Activated CD4-positive, alpha-beta memory T cell treated with anti-CD3 and anti-CD28 coated beads for 36 hours (primary cell): ENCODE measurements around the gene UBA6. TPM values are rescaled to one million over a fixed set of nuclear protein-coding genes. Genes with fewer than 3 reads are reported as not detected.

Experiments used
- CTCF ChIA-PET: fragments of 350-600 bp; sonication (Branson Sonifier 250); formaldehyde crosslinking; loops from one replicate; lab custom pipeline; 2021; ENCODE audit warnings: antibody characterized with exemption, inconsistent platforms; lab: Charles Lee
- POLR2A ChIA-PET: fragments of 350-600 bp; sonication (Branson Sonifier 250); formaldehyde crosslinking; loops from one replicate; lab custom pipeline; 2021; ENCODE audit warnings: antibody characterized with exemption; lab: Charles Lee
- DNase-seq: peaks from one replicate; pipeline ENCODE4 v3.0.0-alpha.2; 2020
- H3K27ac Mint-ChIP-seq: one replicate; pipeline ENCODE4 v1.8.0; 2021; ENCODE audit warnings: mixed read lengths
- H3K27me3 Mint-ChIP-seq: one replicate; pipeline ENCODE4 v1.8.0; 2021; ENCODE audit warnings: mixed read lengths
- H3K36me3 Mint-ChIP-seq: one replicate; pipeline ENCODE4 v1.8.0; 2021; ENCODE audit warnings: mixed read lengths
- H3K4me1 Mint-ChIP-seq: one replicate; pipeline ENCODE4 v1.8.0; 2021; ENCODE audit warnings: low read depth, mixed read lengths
- H3K4me3 Mint-ChIP-seq: one replicate; pipeline ENCODE4 v1.8.0; 2021; ENCODE audit warnings: mild to moderate bottlenecking, mixed read lengths
- H3K9me3 Mint-ChIP-seq: one replicate; pipeline ENCODE4 v1.8.0; 2021; ENCODE audit warnings: mixed read lengths
- intact Hi-C: fragments of 100-400 bp; cut with micrococcal nuclease; formaldehyde crosslinking; loops from one replicate; pipeline ENCODE4 v1.15.1; 2023
- total RNA-seq, 2 experiments: library from RNA; stranded (reverse); gene quantifications; one replicate each; pipeline ENCODE4 v1.2.3, GENCODE V29; 2021

UBA6 gene
- total RNA-seq, 2 experiments from 2014 or later: 107 to 112 TPM

DNA sequence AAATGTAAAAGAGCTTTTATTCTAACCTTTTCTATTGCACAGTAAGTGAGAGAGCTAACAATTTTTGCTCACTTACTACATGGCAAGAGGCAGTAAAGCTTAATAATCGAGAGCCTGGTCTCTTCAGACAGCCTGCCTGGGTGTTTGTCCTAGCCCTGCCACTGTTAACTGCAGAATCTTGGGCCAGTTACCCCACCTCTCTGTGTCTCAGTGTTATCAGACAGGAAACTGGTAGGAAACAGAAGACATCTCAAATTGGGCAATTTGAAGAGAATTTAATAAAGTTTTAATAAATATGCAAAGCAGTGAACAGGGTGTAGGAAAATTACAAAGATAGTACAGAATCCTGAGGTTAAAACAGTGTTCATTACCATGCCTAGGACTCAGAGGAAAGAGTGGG, 129.0 kb downstream of the UBA6 start:
- DNase-seq: no peak
- ChIA-PET CTCF (interaction anchor here (0.6 kb wide), 1 partner anchor 29 kb away, joined by 3 read pairs; no protein-coding TSS in a partner anchor), POLR2A (no interaction called here)
- Mint-ChIP-seq H3K36me3 (no peaks in the 10 kb centered on the region), H3K4me3 (no peak overlapping the region), H3K27ac (no peak overlapping the region), H3K4me1 (peaks cover 36% of the 10 kb centered on the region), H3K27me3 (no peaks in the 10 kb centered on the region), H3K9me3 (no peaks in the 10 kb centered on the region)
- intact Hi-C loops: no loop called here

GRCh38 chr4:67570537-67570936, 130.4 kb downstream of the UBA6 start:
- H3K4me3 Mint-ChIP-seq: no peak overlapping the region
- no peaks in the 10 kb centered on the region for H3K9me3 Mint-ChIP-seq
- H3K36me3 Mint-ChIP-seq: no peaks in the 10 kb centered on the region
- H3K27me3 Mint-ChIP-seq: no peaks in the 10 kb centered on the region
- H3K27ac Mint-ChIP-seq: no peak overlapping the region
- ChIA-PET CTCF (no interaction called here), POLR2A (no interaction called here)
- peaks cover 31% of the 10 kb centered on the region for H3K4me1 Mint-ChIP-seq
- DNase-seq: no peak
- intact Hi-C loops: no loop called here

GRCh38 chr4:67568820-67569219, 132.1 kb downstream of the UBA6 start:
- Mint-ChIP-seq H3K27ac (peak overlapping the region; percentile 26), H3K9me3 (no peaks in the 10 kb centered on the region)
- POLR2A ChIA-PET: no interaction called here

DNA sequence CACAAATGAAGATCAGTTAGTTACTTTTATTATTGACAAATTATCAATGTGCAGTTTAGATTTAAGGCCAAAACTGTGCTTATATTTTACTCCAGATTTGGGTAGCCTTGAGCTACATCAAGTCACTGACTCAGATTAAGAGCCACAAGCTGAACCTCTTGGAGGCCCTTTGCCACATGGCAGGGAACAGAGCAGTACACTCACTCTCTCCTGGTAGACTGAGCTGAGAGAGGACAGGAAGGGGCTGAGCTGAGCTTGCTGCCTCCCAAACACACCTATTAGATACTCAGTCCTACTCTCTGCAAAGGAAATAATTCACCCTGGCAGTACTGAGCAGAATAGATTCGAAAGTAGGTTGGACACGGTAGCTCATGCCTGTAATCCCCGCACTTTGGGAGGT, 134.6 kb downstream of the UBA6 start:
- peak; percentile 31 for DNase-seq
- H3K36me3 Mint-ChIP-seq: no peaks in the 10 kb centered on the region
- H3K9me3 Mint-ChIP-seq: no peaks in the 10 kb centered on the region
- peaks cover 8% of the 10 kb centered on the region for H3K4me1 Mint-ChIP-seq
- H3K4me3 Mint-ChIP-seq: no peak overlapping the region
- no peak overlapping the region for H3K27ac Mint-ChIP-seq
- ChIA-PET POLR2A (no interaction called here), CTCF (interaction anchor here (1.3 kb wide), 1 partner anchor 345 kb away, joined by 3 read pairs; no protein-coding TSS in a partner anchor)
- intact Hi-C loops: no loop called here
- no peaks in the 10 kb centered on the region for H3K27me3 Mint-ChIP-seq

More at GRCh38 chr4:67568820-67569219, 132.1 kb downstream of the UBA6 start:
- Mint-ChIP-seq H3K36me3 (no peaks in the 10 kb centered on the region), H3K27me3 (no peaks in the 10 kb centered on the region), H3K4me1 (peaks cover 22% of the 10 kb centered on the region), H3K4me3 (no peak overlapping the region)
- CTCF ChIA-PET: interaction anchor here (0.7 to 1.3 kb wide), 2 partner anchors 23 to 177 kb away, joined by 3 read pairs; no protein-coding TSS in a partner anchor
- DNase-seq: no peak
- intact Hi-C loops: no loop called here

GRCh38 chr4:67565284-67565683, 135.7 kb downstream of the UBA6 start:
- H3K9me3 Mint-ChIP-seq: no peaks in the 10 kb centered on the region
- H3K27ac Mint-ChIP-seq: no peak overlapping the region
- no peak for DNase-seq
- ChIA-PET CTCF (no interaction called here), POLR2A (no interaction called here)
- no peaks in the 10 kb centered on the region for H3K36me3 Mint-ChIP-seq
- peaks cover 8% of the 10 kb centered on the region for H3K4me1 Mint-ChIP-seq
- H3K27me3 Mint-ChIP-seq: no peaks in the 10 kb centered on the region
- intact Hi-C loops: no loop called here
- no peak overlapping the region for H3K4me3 Mint-ChIP-seq

Other genes with a start within 250 kb of the UBA6 start
- 10 to 100 TPM; 32.6 to 33.5 TPM for gene CENPC, start 155.7 kb downstream of the UBA6 start, total RNA-seq
- gene STAP1, start 142.4 kb downstream of the UBA6 start, total RNA-seq: 1 to 10 TPM; 5.5 to 5.9 TPM
- not detected for gene GNRHR, start 53.2 kb upstream of the UBA6 start, total RNA-seq
- gene TMPRSS11D, start 182.8 kb upstream of the UBA6 start, total RNA-seq: not detected